K562 (cell line): ENCODE data around the gene MARS1. TPM values are rescaled to one million over a fixed set of nuclear protein-coding genes. Genes with fewer than 3 reads are reported as not detected.

ENCODE experiments used
- MTA2 ChIP-seq: fragments of 450-650 bp; IDR thresholded peaks from 2 replicates; pipeline ENCODE4 v1.6.1; 2016; ENCODE audit warnings: low read depth
- SRF ChIP-seq, 2 experiments: fragments of 250-450, 450-650 bp in 1 of 2; sonication (Bioruptor Pico) in 1 of 2; sonication (generic) in 1 of 2; formaldehyde crosslinking; IDR thresholded peaks; 2 replicates each; pipeline versions ENCODE4 v1.5.0 to v1.5.1; 2020 to 2022; ENCODE audit warnings: mild to moderate bottlenecking in 1 of 2, missing genetic modification reagents in 1 of 2
- STAT5A ChIP-seq: IDR thresholded peaks from 2 replicates; pipeline ENCODE4 v1.6.1; 2012; ENCODE audit warnings: low read length, inconsistent platforms, borderline replicate concordance
- TRIM24 ChIP-seq, 2 experiments: fragments of 450-650 bp; IDR thresholded peaks; 2 replicates each; pipeline ENCODE4 v1.6.1; 2016
- polyA plus RNA-seq, 8 experiments: library from polyadenylated mRNA; depleted of rRNA in 4 of 8; stranded (reverse) in 5 of 8; unstranded in 3 of 8; fragments of >200 nt; fragmentation: Nextera tagmentation in 2 of 8; fragmentation: Illumina TruSeq in 1 of 8; extraction: Ambion mirVana in 2 of 8; extraction: Trizol in 1 of 8; gene quantifications; 2 replicates each; pipeline versions ENCODE4 v1.2.1 to v1.2.3, GENCODE V29; 2011 to 2014; ENCODE audit warnings: inconsistent platforms in 1 of 8, missing spikeins in 1 of 8
- total RNA-seq, 7 experiments: library from RNA; depleted of rRNA in 6 of 7; stranded (reverse); fragments of >200 nt in 6 of 7; fragmentation: Illumina TruSeq in 2 of 7; extraction: Trizol in 2 of 7; gene quantifications; 2 replicates each; pipeline versions ENCODE4 v1.2.1 to v1.2.3, GENCODE V29; 2011 to 2021; ENCODE audit warnings: low replicate concordance in 1 of 7
- TF ChIP-seq, protein P1 (sequence below), 3 experiments: IDR thresholded peaks in 2 of 3; conservative IDR thresholded peaks in 1 of 3; 2 replicates each; pipeline ENCODE4 v1.5.1; 2011 to 2012; ENCODE audit warnings: low read length in 3 of 3, mild to moderate bottlenecking in 3 of 3, control low read depth in 2 of 3, improper control_type of control experiment in 1 of 3, inconsistent platforms in 1 of 3, low read depth in 1 of 3, mixed read lengths in 1 of 3, moderate library complexity in 1 of 3; ENCODE audit not compliant: insufficient read depth in 2 of 3
- TF ChIP-seq, protein P2 (sequence below): IDR thresholded peaks from 2 replicates; pipeline ENCODE4 v1.6.1; 2011; ENCODE audit warnings: borderline replicate concordance, low read depth, mild to moderate bottlenecking, moderate library complexity, low read length; ENCODE audit not compliant: insufficient read depth, poor library complexity, severe bottlenecking
- TF ChIP-seq, protein P3 (sequence below): sonication (generic); formaldehyde crosslinking; IDR thresholded peaks from 2 replicates; pipeline ENCODE4 v1.8.0; 2022; ENCODE audit warnings: mild to moderate bottlenecking, missing genetic modification reagents, borderline replicate concordance
- TF ChIP-seq, protein P4 (sequence below), 2 experiments: fragments of 450-650 bp; IDR thresholded peaks; 2 replicates each; pipeline ENCODE4 v1.6.1; 2016; ENCODE audit warnings: mild to moderate bottlenecking in 2 of 2, borderline replicate concordance in 1 of 2, low read depth in 1 of 2, moderate library complexity in 1 of 2

Gene MARS1
- total and polyA plus RNA-seq, 9 of the 15 experiments (the other 6 are each of a cell fraction or from before 2014, with no cell fraction given): 117 to 382 (median 220) TPM

DNA sequence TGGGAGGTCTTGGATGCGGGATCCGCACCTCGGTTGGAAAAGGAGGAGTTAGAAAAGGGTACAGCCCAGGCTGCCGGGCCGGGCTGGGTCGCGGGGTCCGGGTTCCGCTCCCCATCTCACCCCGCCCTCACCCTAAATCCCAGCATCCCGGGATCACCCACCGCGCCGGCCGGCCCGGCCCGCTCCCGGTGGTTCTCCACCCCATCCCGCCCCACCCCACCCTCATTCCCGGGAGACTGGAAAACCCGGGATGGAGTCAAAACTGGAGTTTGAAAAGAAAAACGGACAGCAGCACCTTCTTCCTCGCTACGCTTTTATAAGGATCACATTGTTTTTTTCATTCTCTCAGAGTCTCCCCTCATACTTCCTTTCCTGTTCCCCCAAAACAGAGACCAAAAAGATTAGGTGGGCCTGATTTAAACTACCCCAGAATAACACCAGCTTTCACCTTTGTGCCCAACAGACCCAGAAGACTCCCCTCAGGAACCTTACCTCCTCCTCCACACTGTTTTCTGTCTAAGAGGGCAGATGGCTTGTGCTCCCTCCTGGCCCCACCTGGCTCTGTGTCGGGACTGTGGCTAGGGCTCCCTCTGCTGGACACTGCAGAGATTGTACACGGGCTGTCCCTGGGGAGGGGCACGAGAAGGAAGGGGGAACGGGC, 25.5 kb upstream of the MARS1 start (continued):
- TF ChIP-seq, protein P1, sequence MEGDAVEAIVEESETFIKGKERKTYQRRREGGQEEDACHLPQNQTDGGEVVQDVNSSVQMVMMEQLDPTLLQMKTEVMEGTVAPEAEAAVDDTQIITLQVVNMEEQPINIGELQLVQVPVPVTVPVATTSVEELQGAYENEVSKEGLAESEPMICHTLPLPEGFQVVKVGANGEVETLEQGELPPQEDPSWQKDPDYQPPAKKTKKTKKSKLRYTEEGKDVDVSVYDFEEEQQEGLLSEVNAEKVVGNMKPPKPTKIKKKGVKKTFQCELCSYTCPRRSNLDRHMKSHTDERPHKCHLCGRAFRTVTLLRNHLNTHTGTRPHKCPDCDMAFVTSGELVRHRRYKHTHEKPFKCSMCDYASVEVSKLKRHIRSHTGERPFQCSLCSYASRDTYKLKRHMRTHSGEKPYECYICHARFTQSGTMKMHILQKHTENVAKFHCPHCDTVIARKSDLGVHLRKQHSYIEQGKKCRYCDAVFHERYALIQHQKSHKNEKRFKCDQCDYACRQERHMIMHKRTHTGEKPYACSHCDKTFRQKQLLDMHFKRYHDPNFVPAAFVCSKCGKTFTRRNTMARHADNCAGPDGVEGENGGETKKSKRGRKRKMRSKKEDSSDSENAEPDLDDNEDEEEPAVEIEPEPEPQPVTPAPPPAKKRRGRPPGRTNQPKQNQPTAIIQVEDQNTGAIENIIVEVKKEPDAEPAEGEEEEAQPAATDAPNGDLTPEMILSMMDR (IDR thresholded peaks at IDR 0.05 in 2 of 3, conservative IDR thresholded peaks at IDR 0.05 in 1 of 3; ENCODE audit: insufficient read depth in 2 of 3, low read depth in 1 of 3, low read length in 3 of 3): peak; percentile 96 to 98 (median 97)
- TF ChIP-seq, protein P2, sequence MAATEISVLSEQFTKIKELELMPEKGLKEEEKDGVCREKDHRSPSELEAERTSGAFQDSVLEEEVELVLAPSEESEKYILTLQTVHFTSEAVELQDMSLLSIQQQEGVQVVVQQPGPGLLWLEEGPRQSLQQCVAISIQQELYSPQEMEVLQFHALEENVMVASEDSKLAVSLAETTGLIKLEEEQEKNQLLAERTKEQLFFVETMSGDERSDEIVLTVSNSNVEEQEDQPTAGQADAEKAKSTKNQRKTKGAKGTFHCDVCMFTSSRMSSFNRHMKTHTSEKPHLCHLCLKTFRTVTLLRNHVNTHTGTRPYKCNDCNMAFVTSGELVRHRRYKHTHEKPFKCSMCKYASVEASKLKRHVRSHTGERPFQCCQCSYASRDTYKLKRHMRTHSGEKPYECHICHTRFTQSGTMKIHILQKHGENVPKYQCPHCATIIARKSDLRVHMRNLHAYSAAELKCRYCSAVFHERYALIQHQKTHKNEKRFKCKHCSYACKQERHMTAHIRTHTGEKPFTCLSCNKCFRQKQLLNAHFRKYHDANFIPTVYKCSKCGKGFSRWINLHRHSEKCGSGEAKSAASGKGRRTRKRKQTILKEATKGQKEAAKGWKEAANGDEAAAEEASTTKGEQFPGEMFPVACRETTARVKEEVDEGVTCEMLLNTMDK: peak; percentile 56
- no peak for TF ChIP-seq SRF (CRISPR knock-in tag; IDR thresholded peaks at IDR 0.05)
- TF ChIP-seq MTA2: 0 out of 2 replicates have a peak, but pooled peaks have one; percentile 13
- TF ChIP-seq, protein P3, sequence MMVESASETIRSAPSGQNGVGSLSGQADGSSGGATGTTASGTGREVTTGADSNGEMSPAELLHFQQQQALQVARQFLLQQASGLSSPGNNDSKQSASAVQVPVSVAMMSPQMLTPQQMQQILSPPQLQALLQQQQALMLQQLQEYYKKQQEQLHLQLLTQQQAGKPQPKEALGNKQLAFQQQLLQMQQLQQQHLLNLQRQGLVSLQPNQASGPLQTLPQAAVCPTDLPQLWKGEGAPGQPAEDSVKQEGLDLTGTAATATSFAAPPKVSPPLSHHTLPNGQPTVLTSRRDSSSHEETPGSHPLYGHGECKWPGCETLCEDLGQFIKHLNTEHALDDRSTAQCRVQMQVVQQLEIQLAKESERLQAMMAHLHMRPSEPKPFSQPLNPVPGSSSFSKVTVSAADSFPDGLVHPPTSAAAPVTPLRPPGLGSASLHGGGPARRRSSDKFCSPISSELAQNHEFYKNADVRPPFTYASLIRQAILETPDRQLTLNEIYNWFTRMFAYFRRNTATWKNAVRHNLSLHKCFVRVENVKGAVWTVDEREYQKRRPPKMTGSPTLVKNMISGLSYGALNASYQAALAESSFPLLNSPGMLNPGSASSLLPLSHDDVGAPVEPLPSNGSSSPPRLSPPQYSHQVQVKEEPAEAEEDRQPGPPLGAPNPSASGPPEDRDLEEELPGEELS (CRISPR knock-in tag): peak; percentile 87; the same call in 1 of the 2 replicates
- TF ChIP-seq, protein P4, sequence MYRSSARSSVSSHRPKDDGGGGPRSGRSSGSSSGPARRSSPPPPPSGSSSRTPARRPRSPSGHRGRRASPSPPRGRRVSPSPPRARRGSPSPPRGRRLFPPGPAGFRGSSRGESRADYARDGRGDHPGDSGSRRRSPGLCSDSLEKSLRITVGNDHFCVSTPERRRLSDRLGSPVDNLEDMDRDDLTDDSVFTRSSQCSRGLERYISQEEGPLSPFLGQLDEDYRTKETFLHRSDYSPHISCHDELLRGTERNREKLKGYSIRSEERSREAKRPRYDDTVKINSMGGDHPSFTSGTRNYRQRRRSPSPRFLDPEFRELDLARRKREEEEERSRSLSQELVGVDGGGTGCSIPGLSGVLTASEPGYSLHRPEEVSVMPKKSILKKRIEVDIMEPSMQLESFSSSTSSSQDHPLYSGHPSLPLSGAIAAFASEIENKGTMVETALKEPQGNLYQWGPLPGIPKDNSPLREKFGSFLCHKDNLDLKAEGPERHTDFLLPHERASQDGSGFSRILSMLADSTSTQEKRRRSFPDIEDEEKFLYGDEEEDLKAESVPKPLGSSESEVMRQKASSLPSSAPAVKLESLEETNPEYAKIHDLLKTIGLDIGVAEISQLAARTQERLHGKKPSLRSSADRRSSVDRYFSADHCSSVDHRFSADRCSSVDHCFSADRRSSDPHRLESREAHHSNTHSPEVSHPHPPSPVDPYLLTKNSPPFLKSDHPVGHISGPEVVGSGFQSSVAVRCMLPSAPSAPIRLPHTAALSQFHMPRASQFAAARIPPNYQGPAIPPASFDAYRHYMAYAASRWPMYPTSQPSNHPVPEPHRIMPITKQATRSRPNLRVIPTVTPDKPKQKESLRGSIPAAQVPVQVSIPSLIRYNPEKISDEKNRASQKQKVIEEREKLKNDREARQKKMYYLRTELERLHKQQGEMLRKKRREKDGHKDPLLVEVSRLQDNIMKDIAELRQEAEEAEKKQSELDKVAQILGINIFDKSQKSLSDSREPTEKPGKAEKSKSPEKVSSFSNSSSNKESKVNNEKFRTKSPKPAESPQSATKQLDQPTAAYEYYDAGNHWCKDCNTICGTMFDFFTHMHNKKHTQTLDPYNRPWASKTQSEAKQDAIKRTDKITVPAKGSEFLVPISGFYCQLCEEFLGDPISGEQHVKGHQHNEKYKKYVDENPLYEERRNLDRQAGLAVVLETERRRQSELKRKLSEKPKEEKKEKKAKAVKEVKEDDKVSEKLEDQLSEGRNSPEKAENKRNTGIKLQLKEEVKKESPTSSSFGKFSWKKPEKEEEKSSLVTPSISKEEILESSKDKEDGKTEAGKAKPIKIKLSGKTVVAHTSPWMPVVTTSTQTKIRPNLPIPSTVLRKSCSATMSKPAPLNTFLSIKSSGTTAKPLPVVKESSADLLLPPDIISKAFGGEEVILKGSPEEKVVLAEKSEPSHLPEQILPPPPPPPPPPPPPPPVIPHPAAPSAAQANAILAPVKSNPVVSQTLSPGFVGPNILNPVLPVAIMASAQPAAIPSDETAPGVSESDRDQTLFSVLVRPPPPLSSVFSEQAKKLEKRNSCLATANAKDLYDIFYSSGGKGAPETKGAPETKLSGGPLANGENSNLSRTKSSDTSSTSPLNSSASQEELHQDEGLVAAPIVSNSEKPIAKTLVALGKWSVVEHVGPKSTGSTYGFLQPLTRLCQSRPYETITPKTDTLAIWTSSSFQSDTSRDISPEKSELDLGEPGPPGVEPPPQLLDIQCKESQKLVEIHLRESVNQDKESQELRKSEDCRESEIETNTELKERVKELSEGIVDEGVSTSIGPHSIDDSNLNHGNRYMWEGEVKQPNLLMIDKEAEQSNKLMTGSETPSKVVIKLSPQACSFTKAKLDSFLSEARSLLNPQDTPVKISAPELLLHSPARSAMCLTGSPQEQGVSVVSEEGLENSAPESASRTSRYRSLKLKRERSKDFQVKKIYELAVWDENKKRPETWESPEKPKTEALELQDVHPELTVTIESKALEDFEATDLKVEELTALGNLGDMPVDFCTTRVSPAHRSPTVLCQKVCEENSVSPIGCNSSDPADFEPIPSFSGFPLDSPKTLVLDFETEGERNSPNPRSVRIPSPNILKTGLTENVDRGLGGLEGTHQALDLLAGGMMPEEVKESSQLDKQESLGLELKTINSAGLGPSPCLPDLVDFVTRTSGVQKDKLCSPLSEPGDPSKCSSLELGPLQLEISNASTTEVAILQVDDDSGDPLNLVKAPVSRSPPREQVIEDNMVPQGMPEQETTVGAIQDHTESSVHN (IDR thresholded peaks at IDR 0.05; ENCODE audit: borderline replicate concordance in 1 of 2, low read depth in 1 of 2): 0 out of 4 replicates have a peak, but pooled peaks of 1 of the 2 experiments have one; percentile 17
- TF ChIP-seq STAT5A: peak; percentile 10; the same call in 1 of the 2 replicates
- TF ChIP-seq TRIM24 (IDR thresholded peaks at IDR 0.05): peak in 1 of 2 experiments; percentile 37; a peak in 1 of 4 replicates
